HG03342 (cell line): ENCODE results near the gene MRPL48.

ENCODE experiments used
- ATAC-seq: cut with Tn5 transposase; IDR thresholded peaks from one replicate; pipeline ENCODE4 v1.9.1; 2021; ENCODE audit warnings: mild to moderate bottlenecking, moderate library complexity; ENCODE audit not compliant: unreplicated experiment

MRPL48 gene

GRCh38 chr11:73888244-73888643 lies 100.6 kb downstream of the MRPL48 start:
- ATAC-seq: no peak

- ATAC-seq: no peak
Measured at GRCh38 chr11:73889019-73889418, 101.3 kb downstream of the MRPL48 start.

GRCh38 chr11:73889536-73889935 lies 101.9 kb downstream of the MRPL48 start:
- no peak for ATAC-seq

- no peak for ATAC-seq
Measured at GRCh38 chr11:73893041-73893440, 105.4 kb downstream of the MRPL48 start.

GRCh38 chr11:73894725-73895335 lies 107.2 kb downstream of the MRPL48 start:
- ATAC-seq: no peak

- ATAC-seq: no peak
Measured at GRCh38 chr11:73902303-73902702, 114.6 kb downstream of the MRPL48 start.

- no peak for ATAC-seq
Measured at GRCh38 chr11:73907191-73907590, 119.5 kb downstream of the MRPL48 start.

GRCh38 chr11:73912026-73912425 lies 124.4 kb downstream of the MRPL48 start:
- ATAC-seq: no peak

- ATAC-seq: no peak
Measured at GRCh38 chr11:73913472-73913871, 125.8 kb downstream of the MRPL48 start.

- no peak for ATAC-seq
Measured at GRCh38 chr11:73914284-73914683, 126.6 kb downstream of the MRPL48 start.
